Measurements from ENCODE around the gene FHIT.

Gene FHIT

DNA sequence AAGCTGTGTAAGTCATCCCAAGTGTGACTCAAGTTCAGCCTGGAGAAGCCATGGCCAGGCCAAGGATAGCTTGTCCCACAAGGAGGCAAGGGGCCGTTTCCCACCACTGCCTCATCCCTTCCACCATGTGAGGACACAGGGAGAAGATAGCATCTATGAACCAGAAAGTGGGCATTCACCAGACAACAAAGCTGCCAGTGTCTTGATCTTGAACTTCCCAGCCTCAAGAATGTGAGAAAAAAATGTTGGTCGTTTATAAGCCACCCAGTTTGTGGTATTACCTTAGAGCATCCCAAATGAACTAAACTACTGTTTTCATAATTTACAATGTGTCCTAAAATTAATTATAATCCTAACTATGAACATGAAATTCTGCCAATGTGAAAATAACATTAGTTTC lies 1270.7 kb downstream of the FHIT start:
- H3K27me3 Mint-ChIP-seq = no peaks in the 10 kb centered on the region
- no peak overlapping the region for H3K27ac Mint-ChIP-seq
- no peaks in the 10 kb centered on the region for H3K9me3 Mint-ChIP-seq
- no peak overlapping the region for H3K4me3 Mint-ChIP-seq
- peaks cover 1% of the 10 kb centered on the region for H3K4me1 Mint-ChIP-seq (ENCODE audit: low read depth)
- intact Hi-C loops (cut with micrococcal nuclease) = no loop called here
- no peaks in the 10 kb centered on the region for H3K36me3 Mint-ChIP-seq (ENCODE audit: low read depth)

DNA sequence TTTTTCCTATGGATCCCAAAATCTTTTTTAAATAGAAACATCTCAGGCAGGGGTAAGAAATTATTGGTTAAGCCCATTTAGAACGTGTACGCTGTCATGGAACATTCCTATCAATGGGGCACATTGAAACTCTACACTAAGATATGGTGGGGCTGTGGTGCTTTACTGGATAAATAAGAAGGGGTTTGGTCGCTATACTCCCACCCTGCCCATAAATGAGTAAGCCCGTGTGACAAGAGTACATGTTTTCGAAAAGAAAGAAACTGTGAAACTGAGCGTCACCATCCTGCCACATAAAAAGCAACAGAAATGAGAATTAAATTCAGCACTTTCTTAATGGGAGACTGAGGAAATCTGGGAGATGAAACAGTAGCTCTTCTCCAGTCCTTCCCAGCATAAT lies 1271.7 kb downstream of the FHIT start:
- intact Hi-C loops (cut with micrococcal nuclease) = no loop called here
- Mint-ChIP-seq H3K27ac (no peak overlapping the region), H3K4me1 (ENCODE audit: low read depth) (no peaks in the 10 kb centered on the region), H3K27me3 (no peaks in the 10 kb centered on the region), H3K9me3 (no peaks in the 10 kb centered on the region), H3K4me3 (no peak overlapping the region), H3K36me3 (ENCODE audit: low read depth) (no peaks in the 10 kb centered on the region)

DNA sequence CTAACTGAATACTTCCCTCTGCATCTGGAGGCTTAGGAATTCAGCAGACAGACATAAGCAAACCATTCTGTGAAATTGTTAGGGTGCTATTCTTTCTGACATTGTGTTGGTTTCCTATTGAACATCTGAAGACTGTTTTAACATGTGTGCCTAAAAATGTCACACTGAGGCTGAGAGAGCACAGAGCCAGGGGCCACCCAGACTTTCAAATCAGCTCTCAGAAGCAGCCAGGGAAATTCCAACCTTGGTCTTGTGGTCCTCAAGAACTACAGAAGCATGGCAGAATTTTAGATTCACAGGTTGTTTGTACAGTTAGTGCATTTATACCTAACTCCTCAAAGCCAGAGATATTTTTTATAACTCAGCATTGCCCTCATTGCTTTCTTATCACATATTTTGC lies 1272.3 kb downstream of the FHIT start:
- Mint-ChIP-seq H3K36me3 (ENCODE audit: low read depth) (no peaks in the 10 kb centered on the region), H3K4me1 (ENCODE audit: low read depth) (no peaks in the 10 kb centered on the region), H3K27ac (no peak overlapping the region), H3K9me3 (no peaks in the 10 kb centered on the region), H3K4me3 (no peak overlapping the region), H3K27me3 (no peaks in the 10 kb centered on the region)
- intact Hi-C loops (cut with micrococcal nuclease) = no loop called here

DNA sequence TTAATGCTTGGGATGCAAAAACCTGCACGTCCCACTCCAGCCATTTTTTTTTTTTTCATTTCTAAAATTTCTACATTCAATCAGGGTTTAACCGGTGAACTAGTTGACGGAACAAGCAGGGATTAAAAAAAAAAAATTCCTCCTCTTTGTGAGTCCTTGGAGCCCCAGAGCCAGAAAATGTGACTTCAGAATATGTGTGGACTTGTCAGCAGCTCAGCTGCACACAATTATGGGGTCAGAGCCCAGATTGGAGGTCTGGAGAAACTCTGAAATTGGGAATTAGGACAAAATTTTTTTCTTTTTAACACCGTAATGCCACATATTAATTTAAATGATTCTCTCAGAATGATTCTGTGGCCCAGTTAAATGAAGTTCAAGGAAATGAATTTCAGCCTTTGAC lies 1280.5 kb downstream of the FHIT start:
- Mint-ChIP-seq H3K36me3 (ENCODE audit: low read depth) (no peaks in the 10 kb centered on the region), H3K9me3 (peaks cover 14% of the 10 kb centered on the region), H3K4me1 (ENCODE audit: low read depth) (no peaks in the 10 kb centered on the region), H3K4me3 (no peak overlapping the region), H3K27me3 (no peaks in the 10 kb centered on the region), H3K27ac (no peak overlapping the region)
- intact Hi-C loops (cut with micrococcal nuclease) = no loop called here

DNA sequence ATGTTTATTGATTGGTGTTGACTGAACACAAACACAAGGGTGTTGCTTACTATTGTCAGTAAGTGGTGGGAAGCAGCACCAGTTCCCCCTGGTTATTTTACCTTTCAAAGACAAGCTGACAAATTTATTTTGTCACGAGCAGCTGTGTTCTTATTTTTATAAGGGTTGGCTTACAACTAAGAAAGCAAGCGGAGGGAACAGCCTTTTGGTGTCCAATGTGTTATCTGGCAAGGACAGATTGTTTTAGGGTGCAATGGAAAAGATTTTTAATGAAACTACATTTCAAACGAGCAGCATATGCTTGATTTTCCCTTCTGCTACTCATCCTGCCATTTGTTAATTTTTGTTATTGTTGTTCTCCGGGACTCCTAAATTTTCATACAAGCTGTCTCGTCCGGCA lies 1280.9 kb downstream of the FHIT start:
- Mint-ChIP-seq H3K27me3 (no peaks in the 10 kb centered on the region), H3K4me3 (no peak overlapping the region), H3K4me1 (ENCODE audit: low read depth) (no peaks in the 10 kb centered on the region), H3K36me3 (ENCODE audit: low read depth) (no peaks in the 10 kb centered on the region), H3K9me3 (peaks cover 14% of the 10 kb centered on the region), H3K27ac (no peak overlapping the region)
- intact Hi-C loops (cut with micrococcal nuclease) = no loop called here

DNA sequence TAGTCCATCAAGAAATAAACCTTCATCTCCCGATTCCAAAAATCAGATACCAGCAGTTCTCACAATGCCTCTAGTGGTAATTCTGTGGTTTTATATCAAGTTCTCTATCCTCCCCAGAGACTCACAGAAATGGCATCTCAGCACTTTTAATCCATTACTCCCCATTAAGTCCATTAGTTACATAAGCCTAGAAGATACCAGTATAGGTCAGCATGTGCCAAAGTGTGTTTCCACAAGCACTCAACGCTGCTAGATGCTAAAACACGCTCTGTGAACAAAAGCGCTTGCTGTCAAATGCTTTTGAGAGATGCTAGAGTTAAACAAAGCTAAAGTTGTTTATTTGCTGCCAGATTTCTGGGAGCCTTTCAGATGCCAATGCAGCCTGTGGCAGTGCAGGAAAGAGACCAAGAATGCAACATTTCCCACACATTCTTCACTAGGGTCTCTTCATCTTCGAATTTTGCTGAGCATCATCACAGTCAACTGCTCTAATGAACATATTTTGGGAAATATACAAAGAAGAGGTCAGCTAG lies 1282.7 kb downstream of the FHIT start:
- Mint-ChIP-seq H3K27ac (no peak overlapping the region), H3K36me3 (ENCODE audit: low read depth) (no peaks in the 10 kb centered on the region), H3K9me3 (peaks cover 13% of the 10 kb centered on the region), H3K4me1 (ENCODE audit: low read depth) (no peaks in the 10 kb centered on the region), H3K27me3 (no peaks in the 10 kb centered on the region), H3K4me3 (no peak overlapping the region)
- intact Hi-C loops (cut with micrococcal nuclease) = no loop called here

DNA sequence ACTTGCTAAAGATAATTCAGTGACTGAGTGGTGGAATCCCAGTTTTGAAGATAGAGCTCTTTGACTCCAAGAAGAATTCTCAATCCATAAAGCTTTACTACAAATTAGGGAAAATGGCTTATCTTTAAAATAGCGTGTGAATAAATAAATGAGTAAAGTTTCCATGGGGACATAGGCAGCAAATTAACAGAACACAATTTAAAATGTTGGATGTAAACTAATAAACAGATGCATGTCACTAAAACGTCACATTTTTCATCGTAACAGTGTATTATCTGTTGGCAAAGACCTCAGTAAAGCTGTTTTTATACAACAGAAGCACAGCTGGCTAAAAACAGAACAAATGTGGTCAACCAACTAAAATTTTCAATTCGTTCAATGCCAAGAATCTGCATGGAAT lies 1287.6 kb downstream of the FHIT start:
- H3K4me3 Mint-ChIP-seq = no peak overlapping the region
- no peaks in the 10 kb centered on the region for H3K9me3 Mint-ChIP-seq
- no peaks in the 10 kb centered on the region for H3K36me3 Mint-ChIP-seq (ENCODE audit: low read depth)
- no peaks in the 10 kb centered on the region for H3K4me1 Mint-ChIP-seq (ENCODE audit: low read depth)
- intact Hi-C loops (cut with micrococcal nuclease) = no loop called here
- no peaks in the 10 kb centered on the region for H3K27me3 Mint-ChIP-seq
- no peak overlapping the region for H3K27ac Mint-ChIP-seq

DNA sequence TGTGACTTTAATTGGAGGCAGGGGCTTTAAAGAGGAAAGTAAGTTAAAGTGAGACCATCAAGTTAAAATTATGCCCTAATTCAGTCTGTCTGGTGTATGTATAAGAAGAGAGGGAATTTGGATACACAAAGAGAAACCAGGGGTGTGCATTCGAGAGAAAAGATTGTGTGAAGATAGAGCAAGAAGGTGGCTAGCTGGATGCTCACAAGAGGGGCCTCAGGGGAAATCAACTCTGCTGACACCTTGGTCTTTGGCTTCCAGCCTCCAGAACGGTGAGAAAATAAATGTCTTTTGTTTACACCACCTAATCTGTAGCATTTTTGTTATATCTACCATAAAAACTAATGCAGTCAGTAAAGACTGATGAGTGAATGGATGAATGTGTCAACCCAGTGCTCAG lies 1294.1 kb downstream of the FHIT start:
- H3K4me1 Mint-ChIP-seq (ENCODE audit: low read depth) = no peaks in the 10 kb centered on the region
- no peaks in the 10 kb centered on the region for H3K27me3 Mint-ChIP-seq
- H3K36me3 Mint-ChIP-seq (ENCODE audit: low read depth) = no peaks in the 10 kb centered on the region
- no peak overlapping the region for H3K4me3 Mint-ChIP-seq
- no peak overlapping the region for H3K27ac Mint-ChIP-seq
- intact Hi-C loops (cut with micrococcal nuclease) = no loop called here
- no peaks in the 10 kb centered on the region for H3K9me3 Mint-ChIP-seq

DNA sequence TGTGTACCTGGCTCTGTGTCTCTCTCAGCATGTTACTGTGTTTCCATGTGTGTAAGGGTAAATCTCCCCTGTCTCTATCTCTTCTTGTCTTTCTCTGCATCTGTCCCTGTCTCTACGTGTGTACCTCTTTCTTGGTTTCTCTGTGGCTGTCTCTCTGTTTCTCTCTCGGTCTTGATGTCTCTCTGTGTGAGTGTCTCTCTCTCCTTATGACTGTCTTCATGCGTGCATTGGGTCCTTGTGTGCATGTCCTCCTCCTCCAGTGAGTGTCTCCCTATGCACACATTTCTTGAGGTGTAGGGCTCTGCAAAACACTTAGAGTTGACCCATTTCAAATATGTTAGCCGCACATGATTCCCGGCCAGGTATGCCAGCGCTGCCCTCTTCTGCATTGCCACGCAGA lies 1298.1 kb downstream of the FHIT start:
- Mint-ChIP-seq H3K36me3 (ENCODE audit: low read depth) (no peaks in the 10 kb centered on the region), H3K27me3 (no peaks in the 10 kb centered on the region), H3K4me1 (ENCODE audit: low read depth) (no peaks in the 10 kb centered on the region), H3K27ac (no peak overlapping the region), H3K9me3 (no peaks in the 10 kb centered on the region), H3K4me3 (no peak overlapping the region)
- intact Hi-C loops (cut with micrococcal nuclease) = no loop called here

DNA sequence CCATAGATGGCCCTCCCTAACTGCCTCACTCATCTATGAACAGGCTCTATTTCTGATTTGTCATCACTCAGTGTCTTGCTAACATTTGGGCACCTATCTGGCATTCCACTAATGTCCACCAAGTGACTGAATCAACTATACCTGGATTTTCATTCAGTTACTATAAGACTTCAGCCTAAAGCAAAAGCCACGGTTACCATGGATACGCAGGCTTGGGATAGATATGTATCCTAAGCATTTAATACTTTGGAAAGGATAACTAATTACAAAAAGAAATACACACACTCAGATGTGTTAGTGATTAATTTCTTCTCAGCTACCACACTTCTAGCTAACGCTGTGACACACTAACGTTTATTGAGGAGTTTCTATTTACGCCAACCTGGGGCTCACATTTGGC lies 1301.9 kb downstream of the FHIT start:
- Mint-ChIP-seq H3K4me1 (ENCODE audit: low read depth) (no peaks in the 10 kb centered on the region), H3K36me3 (ENCODE audit: low read depth) (no peaks in the 10 kb centered on the region), H3K27ac (no peak overlapping the region), H3K9me3 (no peaks in the 10 kb centered on the region), H3K27me3 (no peaks in the 10 kb centered on the region), H3K4me3 (no peak overlapping the region)
- intact Hi-C loops (cut with micrococcal nuclease) = no loop called here

DNA sequence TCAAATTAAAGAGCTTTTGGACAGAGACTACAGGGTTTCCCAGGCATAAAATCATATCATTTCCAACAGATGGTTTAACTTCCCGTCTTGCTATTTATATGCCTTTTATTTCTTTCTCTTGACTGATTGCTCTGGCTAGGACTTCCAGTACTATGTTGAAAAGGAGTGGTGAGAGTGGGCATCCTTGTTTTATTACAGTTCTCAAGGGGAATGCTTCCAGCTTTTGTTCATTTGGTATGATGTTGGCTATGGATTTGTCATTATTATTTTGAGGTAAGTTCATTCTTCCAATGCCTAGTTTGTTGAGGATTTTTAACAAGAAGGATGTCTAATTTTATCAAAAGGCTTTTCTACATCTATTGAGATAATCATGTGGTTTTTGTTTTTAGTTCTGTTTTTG lies 1304.9 kb downstream of the FHIT start:
- Mint-ChIP-seq H3K4me3 (no peak overlapping the region), H3K36me3 (ENCODE audit: low read depth) (no peaks in the 10 kb centered on the region), H3K27me3 (no peaks in the 10 kb centered on the region), H3K9me3 (no peaks in the 10 kb centered on the region), H3K27ac (no peak overlapping the region), H3K4me1 (ENCODE audit: low read depth) (peaks cover 2% of the 10 kb centered on the region)
- intact Hi-C loops (cut with micrococcal nuclease) = no loop called here

DNA sequence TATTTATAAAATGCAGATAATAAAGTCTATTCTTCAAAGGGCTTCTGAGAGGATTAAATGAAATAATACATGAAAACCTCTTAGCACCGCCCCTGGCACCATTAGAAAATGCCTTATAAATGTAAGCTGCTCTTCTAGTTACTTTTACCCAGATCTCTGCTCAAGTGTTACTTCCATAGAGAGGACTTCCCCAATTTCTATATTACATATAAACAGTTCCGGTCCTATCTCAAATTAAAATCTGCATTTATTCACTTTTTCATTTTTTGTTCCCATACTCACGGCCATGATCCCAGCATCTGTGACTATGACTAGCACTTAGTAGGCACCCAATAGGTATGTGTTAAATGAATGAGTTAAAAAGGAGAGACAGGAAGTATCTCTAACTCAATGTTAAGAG lies 1310.5 kb downstream of the FHIT start:
- Mint-ChIP-seq H3K27me3 (no peaks in the 10 kb centered on the region), H3K36me3 (ENCODE audit: low read depth) (no peaks in the 10 kb centered on the region), H3K4me1 (ENCODE audit: low read depth) (peaks cover 15% of the 10 kb centered on the region), H3K9me3 (no peaks in the 10 kb centered on the region), H3K27ac (peak overlapping the region; percentile 37), H3K4me3 (peak overlapping the region; percentile 24)
- intact Hi-C loops (cut with micrococcal nuclease) = no loop called here

DNA sequence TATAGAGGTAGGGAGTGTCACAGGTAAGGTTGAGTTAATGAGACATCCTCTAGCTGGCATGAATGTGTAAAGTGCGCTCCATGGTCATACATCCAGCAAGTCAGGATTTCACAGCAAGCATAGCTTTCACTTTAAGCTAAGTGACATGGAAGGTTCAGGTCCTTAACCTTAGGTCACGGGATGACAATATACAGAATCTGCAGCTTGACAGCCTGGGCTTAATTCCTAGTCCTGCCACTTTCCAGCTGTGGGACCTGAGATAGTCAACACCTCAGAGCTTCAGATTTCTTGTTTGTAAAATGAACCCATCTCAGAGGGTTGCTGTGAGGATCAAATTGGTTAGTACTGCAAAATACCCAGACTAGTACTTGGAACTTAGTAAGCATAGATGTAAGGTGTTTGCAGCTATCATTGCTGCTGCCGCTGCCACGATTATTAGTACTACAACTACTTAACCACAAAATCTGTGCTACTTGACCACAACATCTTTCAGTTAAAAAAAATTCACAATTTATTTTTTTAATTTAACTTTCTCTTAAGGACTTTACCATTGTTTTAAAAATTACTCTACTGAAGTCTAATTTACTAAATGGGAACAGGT lies 1311.3 kb downstream of the FHIT start:
- no peaks in the 10 kb centered on the region for H3K9me3 Mint-ChIP-seq
- intact Hi-C loops (cut with micrococcal nuclease) = no loop called here
- no peaks in the 10 kb centered on the region for H3K36me3 Mint-ChIP-seq (ENCODE audit: low read depth)
- H3K27me3 Mint-ChIP-seq = no peaks in the 10 kb centered on the region
- H3K4me1 Mint-ChIP-seq (ENCODE audit: low read depth) = peaks cover 15% of the 10 kb centered on the region
- H3K27ac Mint-ChIP-seq = no peak overlapping the region
- H3K4me3 Mint-ChIP-seq = no peak overlapping the region

DNA sequence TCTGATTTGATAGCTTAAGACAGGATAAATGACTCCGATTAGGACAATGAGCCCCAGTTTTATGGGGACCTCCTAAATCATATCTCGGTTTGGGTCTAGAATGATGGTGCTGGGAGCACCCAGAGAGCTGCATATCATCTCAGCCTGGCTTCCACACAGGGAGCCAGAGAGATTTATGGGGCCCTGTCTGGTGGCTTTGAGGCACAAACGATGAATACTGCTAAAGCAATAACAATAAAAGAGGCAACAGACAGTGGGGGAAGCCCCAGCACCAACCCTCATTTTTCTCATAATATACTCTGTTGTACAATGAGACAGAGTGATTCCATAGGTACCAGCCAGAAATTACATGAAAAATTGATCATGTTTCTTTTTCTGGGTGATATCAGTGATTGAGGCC lies 1312.4 kb downstream of the FHIT start:
- Mint-ChIP-seq H3K36me3 (ENCODE audit: low read depth) (no peaks in the 10 kb centered on the region), H3K27me3 (no peaks in the 10 kb centered on the region), H3K4me3 (no peak overlapping the region), H3K4me1 (ENCODE audit: low read depth) (peaks cover 15% of the 10 kb centered on the region), H3K27ac (no peak overlapping the region), H3K9me3 (no peaks in the 10 kb centered on the region)
- intact Hi-C loops (cut with micrococcal nuclease) = no loop called here

DNA sequence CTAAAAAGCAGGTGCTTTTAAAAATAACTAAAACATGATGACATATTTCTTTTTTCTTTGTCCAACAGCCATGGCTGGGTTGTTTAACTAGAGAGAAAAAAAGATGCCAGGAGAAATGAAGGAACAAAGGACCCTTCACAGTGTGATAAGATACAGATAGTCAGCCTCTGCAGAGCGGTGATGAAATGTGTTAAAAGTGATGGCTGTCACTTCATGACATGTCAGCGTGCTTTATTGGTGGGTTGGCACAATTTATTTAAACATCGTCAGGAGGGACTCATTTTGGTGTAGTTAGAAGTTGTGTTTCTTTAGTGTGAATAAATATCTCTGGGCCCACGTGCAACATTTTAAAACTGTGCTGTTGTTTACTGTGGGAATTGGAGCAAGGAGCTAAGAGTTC lies 1314.1 kb downstream of the FHIT start:
- no peaks in the 10 kb centered on the region for H3K36me3 Mint-ChIP-seq (ENCODE audit: low read depth)

More for the DNA sequence above, 1314.1 kb downstream of the FHIT start:
- no peaks in the 10 kb centered on the region for H3K9me3 Mint-ChIP-seq
- no peaks in the 10 kb centered on the region for H3K27me3 Mint-ChIP-seq
- intact Hi-C loops (cut with micrococcal nuclease) = no loop called here
- H3K27ac Mint-ChIP-seq = no peak overlapping the region
- H3K4me3 Mint-ChIP-seq = no peak overlapping the region
- H3K4me1 Mint-ChIP-seq (ENCODE audit: low read depth) = peaks cover 15% of the 10 kb centered on the region

Measured in dendritic cell treated with granulocyte-macrophage colony-stimulating factor and Interleukin-4, amounts not matched to agents 40 ng/mL and 50 ng/mL, for 4 days (primary cell).